ENCODE data around the gene CSF1R. TPM values are rescaled to one million over a fixed set of nuclear protein-coding genes. Genes with fewer than 3 reads are reported as not detected.

The CSF1R gene
- total RNA-seq, 4 donors from 2014 or later: 55.6 to 140 (median 77.6) TPM

DNA sequence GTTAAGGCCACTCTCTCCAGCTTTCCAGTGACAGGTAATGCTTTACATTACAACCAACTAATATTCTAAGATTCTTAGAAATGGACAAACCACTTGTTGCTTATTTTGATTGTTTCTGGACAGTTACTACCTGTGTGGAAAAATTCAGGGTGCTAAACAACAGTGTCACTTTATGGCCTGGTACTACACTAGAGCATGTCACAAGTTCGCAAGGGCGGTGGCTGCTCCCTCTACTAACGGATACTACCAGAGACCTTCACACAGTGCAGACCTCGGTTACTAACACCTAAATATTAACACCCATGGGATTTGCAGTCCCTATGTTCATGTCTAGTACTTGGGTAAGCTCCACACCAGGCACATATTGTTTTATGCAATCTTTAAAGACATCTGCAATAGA lies 72.4 kb downstream of the CSF1R start:
- DNase-seq (ENCODE audit: low spot score) (no peak), ATAC-seq (ENCODE audit: low FRiP score) (no peak)
- TF ChIP-seq, protein P1, sequence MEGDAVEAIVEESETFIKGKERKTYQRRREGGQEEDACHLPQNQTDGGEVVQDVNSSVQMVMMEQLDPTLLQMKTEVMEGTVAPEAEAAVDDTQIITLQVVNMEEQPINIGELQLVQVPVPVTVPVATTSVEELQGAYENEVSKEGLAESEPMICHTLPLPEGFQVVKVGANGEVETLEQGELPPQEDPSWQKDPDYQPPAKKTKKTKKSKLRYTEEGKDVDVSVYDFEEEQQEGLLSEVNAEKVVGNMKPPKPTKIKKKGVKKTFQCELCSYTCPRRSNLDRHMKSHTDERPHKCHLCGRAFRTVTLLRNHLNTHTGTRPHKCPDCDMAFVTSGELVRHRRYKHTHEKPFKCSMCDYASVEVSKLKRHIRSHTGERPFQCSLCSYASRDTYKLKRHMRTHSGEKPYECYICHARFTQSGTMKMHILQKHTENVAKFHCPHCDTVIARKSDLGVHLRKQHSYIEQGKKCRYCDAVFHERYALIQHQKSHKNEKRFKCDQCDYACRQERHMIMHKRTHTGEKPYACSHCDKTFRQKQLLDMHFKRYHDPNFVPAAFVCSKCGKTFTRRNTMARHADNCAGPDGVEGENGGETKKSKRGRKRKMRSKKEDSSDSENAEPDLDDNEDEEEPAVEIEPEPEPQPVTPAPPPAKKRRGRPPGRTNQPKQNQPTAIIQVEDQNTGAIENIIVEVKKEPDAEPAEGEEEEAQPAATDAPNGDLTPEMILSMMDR (IDR thresholded peaks at IDR 0.05): no peak

DNA sequence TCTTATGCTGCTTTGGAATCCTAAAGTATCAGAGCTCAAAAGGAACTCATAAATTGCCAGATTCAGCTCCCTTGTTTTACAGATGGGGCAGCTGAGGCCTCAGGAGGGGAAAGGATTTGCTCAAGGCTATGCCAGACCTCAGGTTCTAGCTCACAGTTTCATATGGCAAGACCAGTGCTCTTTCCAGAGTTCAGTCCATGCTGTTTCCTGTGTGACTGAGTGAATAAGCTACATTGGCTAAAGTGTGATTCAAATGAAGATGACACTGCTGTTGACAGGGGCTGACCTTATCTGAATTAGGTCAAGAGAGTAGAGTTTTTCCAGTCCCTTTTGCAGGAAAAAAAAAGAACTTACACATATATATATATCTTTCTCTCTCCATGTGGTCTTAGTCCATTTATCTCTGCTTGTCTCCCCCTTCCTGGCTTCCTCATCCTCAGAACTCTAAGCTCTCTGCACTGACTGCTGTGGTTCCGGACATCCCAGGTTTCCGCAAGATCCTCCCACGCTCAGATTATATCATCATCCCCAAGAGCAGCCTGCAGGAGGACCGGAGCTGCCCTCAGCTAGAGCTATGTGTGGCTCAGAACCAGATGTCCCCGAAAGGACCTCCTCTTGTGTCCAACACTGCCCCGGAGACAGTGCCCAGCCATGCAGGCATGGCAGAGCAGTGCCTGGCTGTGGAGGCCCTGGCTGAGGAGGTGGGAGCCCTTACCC lies 76.5 kb downstream of the CSF1R start:
- ATAC-seq (ENCODE audit: low FRiP score): no peak
- no peak for DNase-seq (ENCODE audit: low spot score)
- TF ChIP-seq, protein P1 (IDR thresholded peaks at IDR 0.05): no peak

DNA sequence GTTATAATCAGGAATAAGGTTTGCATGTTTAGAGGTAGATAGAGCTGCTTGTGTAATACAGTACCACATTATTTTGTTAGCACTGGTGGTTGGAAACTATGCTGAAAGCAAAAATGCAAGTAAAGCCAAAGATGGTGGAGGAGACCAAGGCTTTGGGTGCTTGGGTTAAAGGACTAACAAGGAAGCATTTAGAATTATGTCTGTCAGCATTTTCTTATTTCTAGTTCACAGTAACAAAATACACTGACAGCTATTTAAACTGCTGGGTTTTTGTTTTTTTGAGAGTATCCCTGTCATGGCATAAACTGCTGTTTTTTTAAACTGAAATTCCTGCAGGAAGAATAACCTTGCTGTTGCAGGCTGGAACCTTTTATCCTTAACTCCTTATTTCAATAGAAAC lies 79.3 kb downstream of the CSF1R start:
- no peak for DNase-seq (ENCODE audit: low spot score)

DNA sequence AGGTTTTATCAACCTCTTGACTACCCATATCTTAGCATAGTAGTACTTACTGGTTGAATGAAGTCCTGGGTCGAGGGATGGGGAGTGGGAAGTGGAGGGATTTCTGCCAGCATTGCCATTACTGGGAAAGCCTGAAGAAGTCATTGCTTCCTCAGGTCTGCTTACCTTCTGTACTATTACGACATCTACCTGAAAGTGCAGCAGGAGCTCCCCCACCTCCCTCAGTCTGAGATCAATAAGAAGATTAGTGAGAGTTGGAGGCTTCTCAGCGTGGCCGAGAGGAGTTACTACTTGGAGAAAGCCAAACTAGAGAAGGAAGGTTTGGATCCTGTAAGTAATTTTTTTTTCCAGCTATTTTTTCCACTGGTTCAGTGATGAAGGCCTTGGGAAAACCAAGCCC lies 80.0 kb downstream of the CSF1R start:
- ATAC-seq (ENCODE audit: low FRiP score) (no peak), DNase-seq (ENCODE audit: low spot score) (no peak)
- TF ChIP-seq, protein P1 (IDR thresholded peaks at IDR 0.05): no peak

More for the DNA sequence above, 79.3 kb downstream of the CSF1R start:
- no peak for ATAC-seq (ENCODE audit: low FRiP score)
- TF ChIP-seq, protein P1 (IDR thresholded peaks at IDR 0.05): no peak

Small RNA genes within 50 kb of the gene (small RNA-seq; reads per million reads assigned to genes)
- not detected for gene RF00019

Other genes starting within 250 kb of the CSF1R start
- not detected for gene PDE6A, start 141.8 kb downstream of the CSF1R start, total RNA-seq
- gene SLC26A2, start 125.8 kb downstream of the CSF1R start, total RNA-seq: 10 to 100 TPM; 14.8 to 21.8 (median 16.6) TPM
- 1 to 10 TPM; 3.1 to 4.9 (median 3.8) TPM for gene TIGD6, start 85.9 kb downstream of the CSF1R start, total RNA-seq
- 10 to 100 TPM; 31.6 to 63.8 (median 37.9) TPM for gene HMGXB3, start 85.8 kb downstream of the CSF1R start, total RNA-seq
- 100 to 1,000 TPM; 126 to 366 (median 149) TPM for gene PDGFRB, start 69.3 kb upstream of the CSF1R start, total RNA-seq
- not detected for gene CDX1, start 80.2 kb upstream of the CSF1R start, total RNA-seq
- not detected for gene SLC6A7, start 103.5 kb upstream of the CSF1R start, total RNA-seq
- 1 to 10 TPM in 1 of 4 donors, under 1 TPM in 1, not detected in 2; 0.28 to 2.9 TPM for gene CAMK2A, start 203.2 kb upstream of the CSF1R start, total RNA-seq
- gene ARSI, start 216.4 kb upstream of the CSF1R start, total RNA-seq: 10 to 100 TPM in 1 of 4 donors, 1 to 10 TPM in 2, under 1 TPM in 1; 0.69 to 43.1 (median 3.6) TPM